WI38 (cell line): Measurements from ENCODE around the gene STX18.
"Not testable (repeated sequence)": the region's sequence is repeated elsewhere in the genome, so short reads cannot be mapped to it uniquely, and the experiment has no call there.

Experiments used
- H3K4me3 ChIP-seq: 2 replicates; pipeline ENCODE4 v1.5.1; 2011; ENCODE audit warnings: low read depth, mild to moderate bottlenecking, control low read depth, low read length
- CTCF ChIP-seq: IDR thresholded peaks from 2 replicates; pipeline ENCODE4 v1.5.1; 2012; ENCODE audit warnings: low read depth, mild to moderate bottlenecking, control low read depth, low read length

The STX18 gene

GRCh38 chr4:4423706-4424498, 117.9 kb downstream of the STX18 start:
- TF ChIP-seq CTCF: no peak
- no peak overlapping the region for H3K4me3 ChIP-seq

GRCh38 chr4:4422856-4423499, 118.9 kb downstream of the STX18 start:
- H3K4me3 ChIP-seq: no peak overlapping the region
- TF ChIP-seq CTCF: no peak

GRCh38 chr4:4422117-4422516, 119.7 kb downstream of the STX18 start:
- H3K4me3 ChIP-seq: not testable (repeated sequence)

- no peak for TF ChIP-seq CTCF
Measured at GRCh38 chr4:4421356-4421755, 120.5 kb downstream of the STX18 start.

GRCh38 chr4:4420421-4420820, 121.4 kb downstream of the STX18 start:
- H3K4me3 ChIP-seq: no peak overlapping the region
- no peak for TF ChIP-seq CTCF

More at GRCh38 chr4:4421356-4421755, 120.5 kb downstream of the STX18 start:
- no peak overlapping the region for H3K4me3 ChIP-seq

- TF ChIP-seq CTCF: no peak
- H3K4me3 ChIP-seq: no peak overlapping the region
Measured at GRCh38 chr4:4419896-4420295, 122.0 kb downstream of the STX18 start.

GRCh38 chr4:4418676-4419390, 123.0 kb downstream of the STX18 start:
- H3K4me3 ChIP-seq: no peak overlapping the region
- TF ChIP-seq CTCF: no peak
